GM19452 (cell line): ENCODE measurements around the gene CGB7.

ENCODE experiments used
- ATAC-seq: cut with Tn5 transposase; IDR thresholded peaks from one replicate; pipeline ENCODE4 v1.9.1; 2021; ENCODE audit not compliant: unreplicated experiment

Gene CGB7

GRCh38 chr19:49017041-49017665 is 40.4 kb downstream of the CGB7 start, which contains the start of gene LHB:
Gene LHB, minus strand, starts transcription at chr19:49017091. Its CDS starts 10 bp downstream, at chr19:49017081.
- ATAC-seq, result no peak

- ATAC-seq, result no peak
These were observed 41.3 kb downstream of the CGB7 start for GRCh38 chr19:49016067-49016839.

- ATAC-seq, result no peak
These were observed 42.7 kb downstream of the CGB7 start for GRCh38 chr19:49014870-49015255.

GRCh38 chr19:49014123-49014869 is 43.3 kb downstream of the CGB7 start:
- no peak for ATAC-seq

GRCh38 chr19:49011194-49011593 is 46.4 kb downstream of the CGB7 start:
- ATAC-seq, result no peak

- no peak for ATAC-seq
These were observed 47.1 kb downstream of the CGB7 start for GRCh38 chr19:49010453-49010852.

- no peak for ATAC-seq
These were observed 47.7 kb downstream of the CGB7 start for GRCh38 chr19:49009828-49010227.

- ATAC-seq, result no peak
These were observed 50.6 kb downstream of the CGB7 start for GRCh38 chr19:49006905-49007304.

GRCh38 chr19:49004964-49005614 is 52.5 kb downstream of the CGB7 start:
- no peak for ATAC-seq
